K562 (cell line): ENCODE measurements around the gene KATNB1. TPM values are rescaled to one million over a fixed set of nuclear protein-coding genes. Genes with fewer than 3 reads are reported as not detected.

Source experiments
- ATAC-seq: fragments of 200-7000 bp; cut with Tn5 transposase; 3 replicates; pipeline ENCODE4 v1.9.1; 2020; ENCODE audit warnings: moderate library complexity
- BruUV-seq: library from RNA; stranded (reverse); fragments of 400-500 nt; replicated peaks from 2 replicates; lab custom pipeline; 2021; lab: Mats Ljungman, UMichigan
- CTCF ChIA-PET: fragments of 300-600 bp; formaldehyde crosslinking; extraction: SDS; loops from one replicate; lab custom pipeline; 2021; ENCODE audit warnings: low intra/inter-chr PET ratio; lab: Yijun Ruan, JAX
- POLR2A ChIA-PET: fragments of 300-600, 350-650 bp; sonication (Branson Sonifier 250); formaldehyde crosslinking; extraction: SDS; loops from one replicate; lab custom pipeline; 2021; ENCODE audit warnings: antibody characterized with exemption, inconsistent platforms; lab: Yijun Ruan, JAX
- DNase-seq, 4 experiments: peaks; one replicate each; pipeline versions ENCODE4 v3.0.0 to v3.0.0-alpha.2; 2011 to 2018; ENCODE audit warnings: low spot score in 3 of 4, mixed read lengths in 3 of 4; ENCODE audit errors: extremely low read depth in 1 of 4
- FAIRE-seq: peaks from 2 replicates; lab custom pipeline; 2011; peaks lifted over from hg19 to GRCh38; lab: Jason Lieb, UNC
- H2AFZ ChIP-seq: 2 replicates; pipeline ENCODE4 v1.6.0; 2011; ENCODE audit warnings: low read depth, low read length, control low read depth, inconsistent platforms
- H3K27ac ChIP-seq: fragments of 200-600 bp; 3 replicates; pipeline ENCODE4 v1.8.0; 2011; ENCODE audit warnings: low read depth, mild to moderate bottlenecking, control low read depth, inconsistent platforms, low read length, moderate library complexity, mixed read lengths; ENCODE audit errors: extremely low read depth
- H3K27me3 ChIP-seq, 2 experiments: fragments of 300-600 bp in 1 of 2; 2 replicates in 1 of 2; 3 replicates in 1 of 2; pipeline versions ENCODE4 v1.6.0 to v1.8.0; 2011; ENCODE audit warnings: inconsistent platforms in 2 of 2, low read length in 2 of 2, mild to moderate bottlenecking in 1 of 2, mixed read lengths in 1 of 2, moderate library complexity in 1 of 2; ENCODE audit not compliant: control insufficient read depth in 2 of 2, insufficient read depth in 2 of 2
- H3K36me3 ChIP-seq: fragments of 300-600 bp; 3 replicates; pipeline ENCODE4 v1.8.0; 2011; ENCODE audit warnings: mild to moderate bottlenecking, low read length, inconsistent platforms; ENCODE audit not compliant: control insufficient read depth, insufficient read depth
- H3K4me1 ChIP-seq, 2 experiments: fragments of 200-600 bp in 1 of 2; replicated peaks in 1 of 2; 2 replicates in 1 of 2; 3 replicates in 1 of 2; pipeline versions ENCODE4 v1.5.1 to v1.8.0; 2011; ENCODE audit warnings: inconsistent platforms in 2 of 2, low read length in 2 of 2, mild to moderate bottlenecking in 1 of 2, mixed read lengths in 1 of 2, moderate library complexity in 1 of 2; ENCODE audit not compliant: control insufficient read depth in 2 of 2, insufficient read depth in 2 of 2
- H3K4me2 ChIP-seq: 2 replicates; pipeline ENCODE4 v1.6.1; 2011; ENCODE audit warnings: low read length, control low read depth, inconsistent platforms, mixed read lengths; ENCODE audit not compliant: insufficient read depth
- H3K4me3 ChIP-seq: fragments of 200-600 bp; sonication (generic), shearing (Covaris generic); 2 replicates; pipeline ENCODE4 v1.5.1; 2016; ENCODE audit warnings: control low read depth, inconsistent platforms
- H3K79me2 ChIP-seq: fragments of 200-600 bp; 3 replicates; pipeline ENCODE4 v1.8.0; 2011; ENCODE audit warnings: low read length, inconsistent platforms; ENCODE audit not compliant: control insufficient read depth, insufficient read depth
- H3K9ac ChIP-seq, 2 experiments: 2 replicates each; pipeline versions ENCODE4 v1.6.0 to v1.6.1; 2011; ENCODE audit warnings: low read depth in 2 of 2, low read length in 2 of 2, control low read depth in 1 of 2, inconsistent platforms in 1 of 2, mild to moderate bottlenecking in 1 of 2, mixed read lengths in 1 of 2; ENCODE audit not compliant: insufficient read depth in 1 of 2
- H3K9me1 ChIP-seq: one replicate; pipeline ENCODE4 v1.6.0; 2011; ENCODE audit warnings: inconsistent platforms, mild to moderate bottlenecking, low read length, moderate library complexity; ENCODE audit not compliant: control insufficient read depth, insufficient read depth
- H3K9me3 ChIP-seq: replicated peaks from 2 replicates; pipeline ENCODE4 v1.5.1; 2011; ENCODE audit warnings: low read depth, low read length, inconsistent platforms; ENCODE audit not compliant: control insufficient read depth, insufficient read depth
- H4K20me1 ChIP-seq: replicated peaks from 2 replicates; pipeline ENCODE4 v1.6.1; 2011; ENCODE audit warnings: low read length, inconsistent platforms, mixed read lengths; ENCODE audit not compliant: control insufficient read depth, insufficient read depth
- CHD1 ChIP-seq: fragments of 200-600 bp; sonication (generic); IDR thresholded peaks from one replicate; pipeline ENCODE4 v1.6.1; 2012; ENCODE audit warnings: mild to moderate bottlenecking, moderate library complexity, low read length, inconsistent platforms
- DIDO1 ChIP-seq: fragments of 450-650 bp; IDR thresholded peaks from 2 replicates; pipeline ENCODE4 v1.6.1; 2016; ENCODE audit warnings: low read depth, missing biosample characterization, missing genetic modification characterization
- E2F3 ChIP-seq: fragments of 250-450 bp; sonication (Bioruptor Pico); IDR thresholded peaks from 2 replicates; pipeline ENCODE4 v1.4.0; 2020; ENCODE audit warnings: mild to moderate bottlenecking
- LCOR ChIP-seq: sonication (generic); formaldehyde crosslinking; IDR thresholded peaks from 2 replicates; pipeline ENCODE4 v1.8.0; 2022; ENCODE audit warnings: mild to moderate bottlenecking, missing genetic modification reagents
- MYBL2 ChIP-seq, 2 experiments: fragments of 450-650 bp in 1 of 2; sonication (generic) in 1 of 2; formaldehyde crosslinking in 1 of 2; IDR thresholded peaks; 2 replicates each; pipeline versions ENCODE4 v1.6.1 to v1.8.1; 2017 to 2022; ENCODE audit warnings: borderline replicate concordance in 1 of 2, inconsistent platforms in 1 of 2, low read depth in 1 of 2, mild to moderate bottlenecking in 1 of 2, missing genetic modification reagents in 1 of 2, moderate library complexity in 1 of 2
- SMARCE1 ChIP-seq: fragments of 450-650 bp; IDR thresholded peaks from 2 replicates; pipeline ENCODE4 v1.7.1; 2016; ENCODE audit warnings: mild to moderate bottlenecking
- ZNF165 ChIP-seq: fragments of 250-450 bp; sonication (Bioruptor Pico); IDR thresholded peaks from 2 replicates; pipeline ENCODE4 v1.4.0; 2020; ENCODE audit warnings: borderline replicate concordance
- ZNF695 ChIP-seq: fragments of 450-650 bp; formaldehyde crosslinking; IDR thresholded peaks from 2 replicates; pipeline ENCODE4 v1.4.0; 2020; ENCODE audit warnings: mild to moderate bottlenecking, moderate library complexity
- WGBS: fragments of 100-300 bp; shearing (Covaris generic); methylation state at CpG from one replicate; pipeline ENCODE4 v1.1.6; 2016; ENCODE audit warnings: low coverage, mixed read lengths; ENCODE audit not compliant: insufficient coverage; ENCODE audit errors: missing lambda C conversion rate; 5-methylcytosine and 5-hydroxymethylcytosine counted together
- in situ Hi-C: fragments of 300-500 bp; cut with MboI; formaldehyde crosslinking; loops from 4 replicates; pipeline ENCODE4 v1.15.0; 2018; ENCODE audit warnings: inconsistent platforms, mixed read lengths
- intact Hi-C: fragments of 100-400 bp; cut with micrococcal nuclease; formaldehyde crosslinking; loops from 2 replicates; pipeline ENCODE4 v1.14.2; 2022
- polyA plus RNA-seq, 8 experiments: library from polyadenylated mRNA; depleted of rRNA in 4 of 8; stranded (reverse) in 5 of 8; unstranded in 3 of 8; fragments of >200 nt; fragmentation: Nextera tagmentation in 2 of 8; fragmentation: Illumina TruSeq in 1 of 8; extraction: Ambion mirVana in 2 of 8; extraction: Trizol in 1 of 8; gene quantifications; 2 replicates each; pipeline versions ENCODE4 v1.2.1 to v1.2.3, GENCODE V29; 2011 to 2014; ENCODE audit warnings: inconsistent platforms in 1 of 8, missing spikeins in 1 of 8
- total RNA-seq, 7 experiments: library from RNA; depleted of rRNA in 6 of 7; stranded (reverse); fragments of >200 nt in 6 of 7; fragmentation: Illumina TruSeq in 2 of 7; extraction: Trizol in 2 of 7; gene quantifications; 2 replicates each; pipeline versions ENCODE4 v1.2.1 to v1.2.3, GENCODE V29; 2011 to 2021; ENCODE audit warnings: low replicate concordance in 1 of 7
- TF ChIP-seq, protein P1 (sequence below): sonication (generic); formaldehyde crosslinking; IDR thresholded peaks from 2 replicates; pipeline ENCODE4 v1.8.1; 2023; ENCODE audit warnings: mild to moderate bottlenecking, missing genetic modification reagents

Gene KATNB1
- total and polyA plus RNA-seq, 9 of the 15 experiments (the other 6 are each of a cell fraction or from before 2014, with no cell fraction given) = 1.2 to 52.6 (median 21.9) TPM

- H3K9ac ChIP-seq = no peak overlapping the region
- intact Hi-C loops = no loop called here
These were observed 22.0 kb upstream of the KATNB1 start for GRCh38 chr16:57713596-57713995.

GRCh38 chr16:57714047-57714446, 21.5 kb upstream of the KATNB1 start:
- no peaks in the 10 kb centered on the region for H4K20me1 ChIP-seq
- H2AFZ ChIP-seq = no peak overlapping the region
- TF ChIP-seq, protein P1, sequence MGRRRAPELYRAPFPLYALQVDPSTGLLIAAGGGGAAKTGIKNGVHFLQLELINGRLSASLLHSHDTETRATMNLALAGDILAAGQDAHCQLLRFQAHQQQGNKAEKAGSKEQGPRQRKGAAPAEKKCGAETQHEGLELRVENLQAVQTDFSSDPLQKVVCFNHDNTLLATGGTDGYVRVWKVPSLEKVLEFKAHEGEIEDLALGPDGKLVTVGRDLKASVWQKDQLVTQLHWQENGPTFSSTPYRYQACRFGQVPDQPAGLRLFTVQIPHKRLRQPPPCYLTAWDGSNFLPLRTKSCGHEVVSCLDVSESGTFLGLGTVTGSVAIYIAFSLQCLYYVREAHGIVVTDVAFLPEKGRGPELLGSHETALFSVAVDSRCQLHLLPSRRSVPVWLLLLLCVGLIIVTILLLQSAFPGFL (CRISPR knock-in tag) = no peak
- no peak for TF ChIP-seq MYBL2 (IDR thresholded peaks at IDR 0.05; ENCODE audit: low read depth)
- TF ChIP-seq MYBL2 (CRISPR knock-in tag; IDR thresholded peaks at IDR 0.05; ENCODE audit: borderline replicate concordance) = no peak
- no peak for TF ChIP-seq CHD1
- no peak for TF ChIP-seq LCOR (CRISPR knock-in tag)
- TF ChIP-seq DIDO1 = no peak
- TF ChIP-seq E2F3 (CRISPR knock-in tag) = no peak
- no peak for TF ChIP-seq ZNF165 (CRISPR knock-in tag)
- TF ChIP-seq SMARCE1 = no peak
- no peak for TF ChIP-seq ZNF695 (CRISPR knock-in tag)
- no peak for ATAC-seq
- no peak overlapping the region for H3K9ac ChIP-seq
- no TSS peak for BruUV-seq
- no peak overlapping the region for H3K27ac ChIP-seq
- CTCF ChIA-PET = no interaction called here
- peaks cover 6 to 16% of the 10 kb centered on the region in 2 experiments; a peak in 4 of 5 replicates for H3K4me1 ChIP-seq
- no peaks in the 10 kb centered on the region for H3K9me3 ChIP-seq
- no peak for FAIRE-seq
- POLR2A ChIA-PET = no interaction called here
- intact Hi-C loops = no loop called here
- peaks cover 7 to 34% of the 10 kb centered on the region in 2 experiments; a peak in 4 of 5 replicates for H3K27me3 ChIP-seq
- DNase-seq = no peak
- H3K9me1 ChIP-seq = no peaks in the 10 kb centered on the region
- no peak overlapping the region for H3K4me3 ChIP-seq
- in situ Hi-C loops = no loop called here
- no peak overlapping the region for H3K4me2 ChIP-seq
- H3K36me3 ChIP-seq = no peaks in the 10 kb centered on the region
- 20% methylated on average over 6 of the region's 6 CpGs for WGBS
- no peaks in the 10 kb centered on the region for H3K79me2 ChIP-seq

More at GRCh38 chr16:57713596-57713995, 22.0 kb upstream of the KATNB1 start:
- Histone ChIP-seq H4K20me1 (no peaks in the 10 kb centered on the region), H3K79me2 (no peaks in the 10 kb centered on the region), H3K9me3 (no peaks in the 10 kb centered on the region), H3K27ac (no peak overlapping the region), H3K4me2 (no peak overlapping the region), H3K27me3 (peaks cover 7 to 34% of the 10 kb centered on the region in 2 experiments; a peak in 4 of 5 replicates), H3K36me3 (no peaks in the 10 kb centered on the region), H2AFZ (no peak overlapping the region), H3K4me3 (no peak overlapping the region), H3K4me1 (peaks cover 6 to 16% of the 10 kb centered on the region in 2 experiments; a peak in 4 of 5 replicates), H3K9me1 (no peaks in the 10 kb centered on the region)
- TF ChIP-seq SMARCE1 = no peak
- in situ Hi-C loops = no loop called here
- DNase-seq = no peak
- 29% methylated on average over 8 of the region's 8 CpGs for WGBS
- no peak for FAIRE-seq
- POLR2A ChIA-PET = no interaction called here
- no TSS peak for BruUV-seq
- ATAC-seq = no peak
- CTCF ChIA-PET = no interaction called here
